HG02678 (cell line): ENCODE data around the gene PTDSS2.

Experiments used
- ATAC-seq: cut with Tn5 transposase; IDR thresholded peaks from one replicate; pipeline ENCODE4 v1.9.1; 2021; ENCODE audit warnings: mild to moderate bottlenecking, moderate library complexity; ENCODE audit not compliant: unreplicated experiment

The PTDSS2 gene

DNA sequence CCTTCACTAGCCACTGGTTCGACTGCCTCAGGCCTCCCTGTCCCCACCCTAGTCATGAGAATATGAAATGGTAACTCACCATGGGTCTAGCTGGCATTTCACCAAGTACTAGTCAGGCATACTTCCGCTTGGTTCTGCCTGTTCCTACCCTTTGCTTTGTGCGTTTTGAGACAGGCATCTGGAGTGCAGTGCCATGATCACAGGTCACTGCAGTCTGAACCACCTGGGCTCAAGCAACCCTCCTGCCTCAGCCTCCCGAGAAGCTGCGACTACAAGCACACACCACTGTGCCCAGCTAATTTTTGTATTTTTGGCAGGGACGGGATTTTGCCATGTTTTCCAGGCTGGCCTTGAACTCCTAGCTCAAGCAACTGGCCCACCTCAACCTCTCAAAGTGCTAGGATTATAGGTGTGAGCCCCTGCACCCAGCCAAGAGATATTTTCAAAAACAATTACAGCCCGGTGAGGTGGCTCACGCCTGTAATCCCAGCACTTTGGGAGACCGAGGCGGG, 71.2 kb downstream of the PTDSS2 start:
- no peak for ATAC-seq

DNA sequence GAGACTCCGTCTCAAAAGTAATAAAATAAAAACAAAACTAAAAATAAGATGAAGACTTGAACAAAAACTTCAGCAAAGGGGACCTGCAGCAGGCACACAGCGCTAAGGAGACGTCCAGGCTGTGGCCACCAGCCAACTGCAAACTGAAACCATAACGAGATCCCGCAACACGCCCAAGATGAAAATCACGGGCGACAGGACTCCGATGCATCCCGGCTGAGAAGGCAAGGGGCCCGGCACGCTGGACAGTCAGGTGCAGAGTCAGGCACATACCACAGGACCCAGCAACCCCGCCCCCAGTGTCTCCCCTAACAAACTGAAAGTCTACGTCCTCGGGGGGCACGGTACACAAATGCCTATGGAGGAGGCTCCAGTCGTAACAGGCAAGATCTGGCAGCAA, 76.1 kb downstream of the PTDSS2 start:
- no peak for ATAC-seq

DNA sequence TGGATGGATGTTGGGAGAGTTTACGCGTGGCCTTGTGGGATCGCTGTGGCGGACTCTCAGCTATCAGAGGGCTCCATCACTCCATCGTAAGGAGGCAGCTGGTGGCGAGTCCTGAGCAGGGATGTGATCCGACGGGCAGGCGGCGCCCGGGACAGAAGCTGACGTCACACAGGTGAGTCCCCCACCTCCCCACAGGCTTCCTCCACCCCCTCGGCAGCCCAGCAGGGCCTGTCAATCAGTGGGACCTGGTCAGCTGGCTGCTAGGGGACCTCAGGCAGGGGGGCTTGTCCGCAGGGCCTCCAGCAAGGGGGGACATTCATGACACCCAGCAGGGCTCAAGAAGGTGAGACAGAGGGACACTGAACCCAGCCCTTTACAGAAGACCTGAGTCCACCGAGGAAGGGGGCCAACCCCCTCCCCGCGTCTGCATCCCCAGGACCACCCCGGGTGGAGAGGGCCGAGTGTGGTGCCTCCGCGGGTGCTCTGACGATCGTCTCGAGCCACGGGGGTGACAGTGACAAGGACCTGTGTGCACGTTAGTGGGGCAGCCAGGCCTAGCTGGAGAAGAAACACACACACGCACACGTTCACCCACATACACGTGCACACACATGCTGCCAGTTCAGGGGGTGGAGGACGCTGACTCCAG, 78.2 kb downstream of the PTDSS2 start:
- no peak for ATAC-seq

DNA sequence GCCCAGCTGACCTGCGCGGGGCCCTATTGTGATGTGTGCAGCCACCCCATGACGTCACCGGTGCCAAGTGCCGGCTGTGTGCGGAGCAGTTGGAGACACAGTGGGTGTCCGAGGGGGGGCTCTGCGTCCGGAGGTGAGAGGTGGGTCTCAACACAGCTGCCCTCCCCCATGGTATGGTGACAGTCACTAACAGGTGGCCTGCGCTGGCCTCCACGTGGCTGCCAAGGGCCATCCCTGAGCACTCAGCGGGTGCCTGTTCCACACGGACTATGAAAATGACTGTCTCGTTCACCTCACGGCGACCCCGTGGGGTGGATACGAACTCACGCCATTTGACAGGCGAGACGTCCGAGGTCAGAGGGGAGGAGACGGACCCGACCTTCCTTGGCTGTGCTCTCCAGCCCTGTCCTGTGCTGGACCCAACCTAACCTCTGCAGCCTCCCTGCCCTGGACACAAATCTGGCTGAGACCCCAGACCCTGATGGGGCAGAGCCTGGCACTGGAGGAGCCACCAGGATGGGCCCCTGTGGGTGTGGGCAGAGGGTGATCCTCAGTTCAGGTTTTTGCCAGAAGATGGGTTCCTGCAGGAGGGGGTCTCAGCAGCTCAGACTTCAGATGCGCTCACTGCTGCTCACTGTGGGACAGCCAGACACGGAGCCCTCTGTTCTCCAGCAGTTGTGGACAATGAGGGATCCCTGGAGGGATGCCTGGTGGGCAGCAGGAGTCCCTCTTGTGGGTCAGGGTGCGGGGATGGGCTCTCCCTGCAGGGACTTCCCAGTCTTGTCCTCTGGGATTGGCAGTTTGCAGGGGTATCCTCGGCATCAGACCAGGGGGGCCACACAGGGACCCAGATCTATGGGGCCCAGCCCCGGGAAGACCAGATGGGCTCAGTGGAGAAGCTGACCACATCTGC, 79.0 kb downstream of the PTDSS2 start:
- ATAC-seq, result no peak

DNA sequence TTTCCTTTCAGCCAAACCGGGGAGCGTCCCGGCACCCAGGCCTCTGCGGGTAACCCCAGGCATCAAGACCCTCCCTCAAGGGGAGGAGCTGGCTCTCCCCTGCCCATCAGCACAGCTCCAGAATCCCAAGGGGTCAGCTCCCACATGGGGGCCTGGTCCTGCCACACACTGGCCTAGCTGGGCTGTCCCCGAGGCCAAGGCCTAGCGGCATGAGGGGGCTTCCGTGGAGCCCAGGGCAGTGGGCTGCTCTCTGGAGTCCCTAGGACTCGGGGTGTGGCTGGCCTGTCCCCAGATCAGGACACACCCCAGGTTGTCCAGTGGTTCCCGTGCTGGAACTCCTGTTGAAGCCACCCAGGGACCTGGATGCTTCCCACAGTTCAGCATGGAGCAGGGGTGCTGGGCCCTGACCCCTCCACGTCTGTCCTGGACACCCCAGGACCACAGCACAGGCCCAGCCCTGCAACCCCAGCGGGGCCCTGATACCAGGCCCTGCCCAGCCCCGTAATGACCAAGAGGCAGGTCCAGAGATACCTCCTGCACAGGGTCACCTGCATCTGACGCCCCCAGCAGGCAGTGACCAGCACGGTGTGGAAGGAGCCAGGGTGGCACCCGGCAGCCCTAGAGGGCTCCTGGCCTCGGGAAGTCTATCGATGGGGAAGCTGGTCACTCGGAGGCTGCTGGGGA, 79.8 kb downstream of the PTDSS2 start:
- no peak for ATAC-seq

DNA sequence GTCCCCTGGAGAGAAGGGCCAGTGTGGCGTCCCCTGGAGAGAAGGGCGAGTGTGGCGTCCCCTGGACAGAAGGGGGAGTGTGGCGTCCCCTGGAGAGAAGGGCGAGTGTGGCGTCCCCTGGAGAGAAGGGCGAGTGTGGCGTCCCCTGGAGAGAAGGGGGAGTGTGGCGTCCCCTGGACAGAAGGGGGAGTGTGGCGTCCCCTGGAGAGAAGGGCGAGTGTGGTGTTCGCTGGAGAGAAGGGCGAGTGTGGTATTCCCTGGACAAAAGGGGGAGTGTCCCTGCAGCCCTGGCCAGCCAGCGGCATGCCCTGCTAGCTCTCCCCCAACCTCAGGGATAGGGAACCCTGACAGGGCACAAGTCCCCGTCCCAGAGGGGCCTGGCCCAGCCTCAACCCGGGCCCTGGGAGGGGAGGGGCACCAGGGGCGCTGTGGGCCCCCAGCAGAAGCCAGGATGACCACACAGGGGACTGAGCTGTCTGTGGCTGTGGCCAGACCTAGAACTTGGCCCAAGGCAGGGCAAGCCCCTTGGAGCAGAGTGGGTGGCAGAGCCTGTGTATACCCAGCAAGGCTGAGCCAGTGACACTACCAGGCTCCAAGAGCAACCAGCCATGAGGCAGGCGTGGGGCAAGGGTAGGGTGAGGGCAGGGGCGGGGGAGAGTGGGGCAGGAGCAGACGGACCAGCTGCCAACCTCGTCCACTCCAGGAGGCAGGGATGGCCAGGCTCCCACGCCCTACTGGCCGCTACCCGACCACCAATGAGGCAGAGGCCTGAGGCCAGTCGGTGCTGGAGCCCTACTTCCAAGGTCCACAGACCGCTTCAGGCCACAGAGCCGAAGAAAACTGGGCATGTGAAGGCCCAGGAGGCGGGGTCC, 81.1 kb downstream of the PTDSS2 start:
- ATAC-seq, result no peak

DNA sequence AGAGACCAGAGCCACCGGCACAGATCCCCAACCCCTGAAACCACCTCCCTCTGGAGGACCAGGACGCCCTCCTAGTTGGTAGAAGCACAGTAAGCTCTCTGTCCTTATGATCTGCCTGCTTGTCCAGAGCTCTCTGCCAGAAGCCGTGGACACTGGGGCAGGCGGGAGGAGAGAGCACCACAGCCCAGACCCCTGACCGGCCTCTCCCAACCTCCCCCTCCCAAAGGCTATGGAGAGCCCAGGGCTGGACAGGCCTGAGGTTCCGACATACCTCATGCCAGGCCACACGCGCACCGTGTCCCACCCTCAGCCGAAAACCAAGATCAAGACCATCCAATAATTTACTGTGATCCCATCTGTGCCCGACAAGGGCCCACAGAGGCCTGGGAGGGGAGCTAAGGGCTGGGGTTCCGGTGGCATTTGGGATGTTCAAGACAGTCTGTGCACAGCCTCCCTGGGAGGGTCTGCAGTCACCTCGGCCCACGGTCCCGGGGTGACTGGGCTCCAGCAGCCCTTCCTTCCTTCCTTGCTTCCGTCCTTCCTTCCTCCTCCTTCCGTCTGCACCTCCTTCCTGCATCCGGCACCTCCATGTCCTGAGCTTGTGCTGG, 81.9 kb downstream of the PTDSS2 start:
- ATAC-seq, result no peak

GRCh38 chr11:532527-532985, 82.5 kb downstream of the PTDSS2 start:
- ATAC-seq, result no peak

DNA sequence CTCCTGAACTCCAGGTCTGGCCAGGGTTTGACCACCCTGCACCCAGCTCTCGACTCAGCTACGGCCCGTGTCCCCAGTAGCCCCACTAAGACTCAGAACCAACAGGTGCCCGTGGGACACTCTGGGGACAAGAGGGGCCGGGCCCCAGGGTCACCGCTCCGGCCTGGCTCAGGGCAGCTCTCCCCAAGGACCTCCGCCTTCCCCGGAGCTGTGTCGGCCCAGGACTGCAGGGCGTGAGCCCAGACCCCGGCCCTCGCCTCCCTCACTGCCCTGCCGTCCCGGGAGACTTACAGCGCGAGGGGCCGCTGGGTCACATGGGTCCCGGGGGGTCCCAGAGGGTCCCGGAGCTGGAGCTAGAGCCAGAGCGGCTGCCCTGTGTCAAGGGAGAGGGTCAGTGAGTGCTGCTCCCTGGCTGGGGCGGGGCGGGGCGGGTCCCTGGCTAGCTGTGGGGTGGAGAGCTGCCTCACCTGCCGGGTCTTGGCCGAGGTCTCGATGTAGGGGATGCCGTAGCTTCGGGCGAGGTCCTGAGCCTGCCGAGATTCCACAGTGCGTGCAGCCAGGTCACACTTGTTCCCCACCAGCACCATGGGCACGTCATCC, 83.0 kb downstream of the PTDSS2 start:
- no peak for ATAC-seq

DNA sequence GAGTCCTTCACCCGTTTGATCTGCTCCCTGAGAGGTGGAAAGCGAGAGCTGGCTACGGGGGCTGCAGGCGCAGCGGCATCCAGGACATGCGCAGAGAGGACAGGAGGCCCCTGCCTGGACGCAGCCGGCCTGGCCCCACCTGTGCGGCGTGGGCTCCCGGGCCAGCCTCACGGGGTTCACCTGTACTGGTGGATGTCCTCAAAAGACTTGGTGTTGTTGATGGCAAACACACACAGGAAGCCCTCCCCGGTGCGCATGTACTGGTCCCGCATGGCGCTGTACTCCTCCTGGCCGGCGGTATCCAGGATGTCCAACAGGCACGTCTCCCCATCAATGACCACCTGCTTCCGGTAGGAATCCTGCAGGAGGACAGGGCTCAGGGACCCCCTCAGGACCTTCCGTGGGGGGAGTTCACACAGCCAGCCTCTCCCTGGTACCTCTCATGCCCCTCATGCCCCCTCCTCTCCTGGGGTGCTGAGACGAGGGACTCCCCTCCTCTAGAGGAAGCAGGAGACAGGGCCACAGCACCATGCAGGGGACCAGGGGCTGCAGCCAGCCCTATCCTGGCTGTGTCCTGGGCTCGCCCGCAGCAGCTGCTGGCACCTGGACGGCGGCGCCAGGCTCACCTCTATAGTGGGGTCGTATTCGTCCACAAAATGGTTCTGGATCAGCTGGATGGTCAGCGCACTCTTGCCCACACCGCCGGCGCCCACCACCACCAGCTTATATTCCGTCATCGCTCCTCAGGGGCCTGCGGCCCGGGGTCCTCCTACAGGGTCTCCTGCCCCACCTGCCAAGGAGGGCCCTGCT, 83.7 kb downstream of the PTDSS2 start:
- ATAC-seq, result no peak

DNA sequence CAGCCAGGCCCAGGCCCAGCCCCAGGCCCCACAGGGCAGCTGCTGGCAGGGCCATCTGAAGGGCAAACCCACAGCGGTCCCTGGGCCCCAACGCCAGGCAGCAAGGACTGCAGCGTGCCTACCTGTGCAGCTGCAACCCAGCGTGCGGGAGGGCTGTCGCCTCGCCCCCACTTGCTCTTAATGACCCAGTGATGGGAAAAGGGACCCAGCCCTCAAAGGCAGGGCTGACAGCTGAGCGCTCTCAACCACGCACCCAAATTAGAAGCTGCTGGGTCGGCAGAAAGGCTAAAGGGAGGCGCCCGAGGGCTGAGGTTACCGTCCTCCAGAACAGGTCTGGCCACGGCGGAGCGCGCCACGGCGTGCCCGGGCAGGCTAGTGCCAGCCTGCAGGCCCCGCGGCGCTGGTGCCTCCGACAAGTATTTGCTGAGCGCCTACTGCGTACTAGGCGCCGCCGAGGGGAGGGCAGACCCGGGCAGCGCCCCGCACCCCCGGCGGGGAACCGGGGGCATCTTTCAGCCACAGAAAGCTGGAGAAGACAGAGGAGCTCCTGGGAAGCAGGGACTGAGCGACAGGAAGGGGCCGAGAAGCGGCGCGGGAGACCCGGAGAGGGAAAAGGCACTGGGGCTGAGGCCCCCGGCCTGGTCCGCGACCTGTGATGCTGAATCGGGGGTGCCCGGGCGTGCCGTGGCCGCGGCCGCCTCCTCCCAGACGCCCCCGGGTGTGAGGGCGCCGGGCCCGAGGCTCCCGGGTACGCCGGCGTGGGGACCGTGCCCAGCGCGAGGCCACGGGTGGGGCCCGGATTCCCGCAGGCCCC, 84.5 kb downstream of the PTDSS2 start:
- ATAC-seq, result no peak

DNA sequence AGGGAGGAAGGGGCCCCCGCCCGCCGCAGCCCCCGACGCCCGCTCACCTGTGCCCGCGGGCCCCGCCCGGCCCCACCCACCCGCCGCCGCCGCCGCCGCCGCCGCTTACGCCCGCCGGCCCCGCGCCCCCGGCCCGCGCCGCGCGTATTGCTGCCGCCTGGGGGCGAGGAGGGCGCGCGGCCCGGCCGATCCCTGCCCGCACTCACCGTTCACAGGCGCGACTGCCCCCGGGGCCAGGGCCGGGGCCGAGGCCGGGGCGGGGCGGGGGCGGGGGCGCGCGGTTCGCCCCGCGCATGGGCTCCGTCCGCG, 85.1 kb downstream of the PTDSS2 start:
- ATAC-seq, result no peak

DNA sequence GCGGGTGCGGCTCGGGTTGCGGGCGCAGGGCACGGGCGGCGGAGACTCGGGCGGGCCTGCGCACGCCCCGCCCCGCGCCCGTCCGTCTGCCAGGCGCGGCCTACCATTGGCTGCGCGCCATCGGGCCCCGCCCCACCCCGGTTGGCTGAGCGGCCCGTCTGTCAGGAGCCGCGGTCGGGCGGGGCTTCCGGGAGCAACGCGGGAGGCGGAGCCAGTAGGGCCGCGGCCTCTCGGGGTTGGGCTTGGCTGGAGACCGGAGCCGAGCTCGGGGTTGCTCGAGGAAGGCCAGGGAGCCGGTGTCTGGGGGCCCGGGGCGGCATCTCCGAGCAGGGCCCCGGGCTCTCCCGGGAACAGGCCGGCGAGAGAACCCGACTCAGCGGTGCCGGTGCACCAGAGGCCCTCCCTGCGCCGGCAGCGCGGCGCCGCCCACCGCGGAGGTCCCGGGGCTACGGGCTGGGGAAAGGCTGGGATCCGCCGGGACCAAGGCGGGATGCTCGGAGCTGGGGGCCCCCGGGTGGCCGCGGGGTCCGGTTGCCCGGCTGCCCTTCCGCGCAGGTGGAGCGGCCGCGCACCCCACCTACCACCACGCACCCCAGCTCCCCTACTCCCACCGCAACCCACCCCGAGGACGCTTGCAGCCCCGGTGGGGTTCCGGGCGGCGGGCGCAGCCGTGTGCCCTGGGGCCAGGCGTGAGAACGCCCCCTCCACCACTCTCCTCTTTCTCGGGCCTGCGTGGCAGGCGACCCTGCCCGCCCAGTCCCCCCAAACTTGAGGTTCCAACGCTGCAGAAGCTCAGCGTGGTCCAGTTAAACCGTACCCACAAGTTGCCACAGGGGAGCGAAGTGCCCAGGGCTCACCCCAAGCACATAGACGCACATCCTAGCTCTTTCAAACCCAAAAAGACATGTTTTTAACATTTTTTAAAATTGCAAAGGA, 85.7 kb downstream of the PTDSS2 start, which contains the start of gene HRAS:
Gene HRAS (minus strand): TSS at position 58 of the 936 bp plus-strand sequence.
- peak; percentile 73 for ATAC-seq

GRCh38 chr11:536841-537621, 87.0 kb downstream of the PTDSS2 start, which contains the start of gene LRRC56:
TSS of gene LRRC56 (plus strand) at chr11:537527. CDS start at chr11:540685, 3,158 bp downstream.
- ATAC-seq, result peak; percentile 52

DNA sequence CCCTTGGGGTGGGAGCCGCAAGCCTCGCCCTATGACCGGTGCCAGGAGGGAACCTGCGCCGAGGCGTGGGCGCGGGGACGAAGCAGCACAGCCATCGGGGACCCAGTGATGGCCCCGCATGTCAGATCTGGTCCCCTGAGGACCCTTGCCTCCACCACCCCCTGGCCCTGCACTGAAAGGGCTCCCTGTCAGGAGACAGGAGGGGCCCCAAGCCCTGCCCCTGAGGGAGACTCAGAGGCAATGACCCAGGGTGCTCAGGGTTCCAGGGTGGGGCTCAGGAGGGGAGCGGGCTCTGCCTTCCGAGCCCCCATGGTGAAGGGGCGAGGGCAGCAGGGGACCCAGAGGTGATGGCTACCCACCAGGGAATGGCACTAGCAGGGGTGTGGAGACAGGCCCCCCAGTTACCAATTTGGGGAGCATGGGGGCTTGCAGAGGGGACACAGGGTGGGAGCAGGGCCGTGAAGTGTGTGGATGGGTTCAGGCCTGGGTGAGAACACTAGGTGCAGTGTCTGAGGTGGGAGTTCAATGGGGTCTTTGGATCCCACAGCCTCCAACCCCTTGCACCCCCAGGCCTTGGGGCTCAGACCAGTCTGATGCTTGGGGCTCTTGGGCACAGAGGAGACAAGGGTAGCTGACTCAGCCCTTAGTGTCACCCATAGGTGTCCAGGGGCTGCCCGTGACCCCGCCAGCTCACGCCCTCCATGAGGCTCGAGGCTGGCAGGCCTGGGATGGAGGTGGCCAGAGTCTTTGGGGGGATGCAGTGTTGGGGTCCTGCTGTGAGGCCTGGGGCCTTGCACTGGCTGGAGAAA, 87.7 kb downstream of the PTDSS2 start:
- ATAC-seq, result no peak
